HL-60/S4 treated with retinoic acid at 250 ng/mL for 4 days and 3 days (cell line): Measurements from ENCODE around the gene NDUFAF5.
"Not testable (repeated sequence)": the region's sequence is repeated elsewhere in the genome, so short reads cannot be mapped to it uniquely, and the experiment has no call there.

Source experiments
- in situ Hi-C: fragments of 300-500 bp; cut with MboI; formaldehyde crosslinking; loops from 2 replicates; pipeline ENCODE4 v1.7.0; 2022; ENCODE audit warnings: low sequenced_read_pairs

NDUFAF5 gene

GRCh38 chr20:13784893-13785715 is at the start of gene NDUFAF5, which contains the start of gene ESF1:
Gene NDUFAF5, plus strand, starts transcription at chr20:13785028. Its CDS starts 41 bp downstream, at chr20:13785069.
Gene ESF1, minus strand, starts transcription at chr20:13784919. Its CDS starts 1,779 bp downstream, at chr20:13783140.
- in situ Hi-C loops, result no loop called here

DNA sequence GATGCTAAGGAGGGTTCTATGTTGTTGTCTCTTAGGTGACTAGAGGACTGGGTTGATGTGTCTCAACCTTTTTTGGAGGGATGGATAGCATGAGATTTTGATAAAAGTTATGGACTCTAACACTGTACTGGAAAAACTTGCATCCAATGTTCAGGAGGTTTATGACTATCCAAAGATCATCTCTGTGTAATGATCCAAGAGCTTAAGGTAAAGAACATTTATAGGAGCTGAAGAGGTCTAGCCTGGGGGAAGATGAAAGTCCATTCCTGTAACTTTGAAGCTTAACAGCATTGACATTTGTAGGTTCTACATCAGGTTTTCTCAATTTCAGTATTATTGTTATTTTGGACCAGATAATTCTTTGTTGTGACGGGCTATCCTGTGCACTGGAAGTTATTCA is 49.0 kb upstream of the NDUFAF5 start:
- in situ Hi-C loops, result no loop called here

DNA sequence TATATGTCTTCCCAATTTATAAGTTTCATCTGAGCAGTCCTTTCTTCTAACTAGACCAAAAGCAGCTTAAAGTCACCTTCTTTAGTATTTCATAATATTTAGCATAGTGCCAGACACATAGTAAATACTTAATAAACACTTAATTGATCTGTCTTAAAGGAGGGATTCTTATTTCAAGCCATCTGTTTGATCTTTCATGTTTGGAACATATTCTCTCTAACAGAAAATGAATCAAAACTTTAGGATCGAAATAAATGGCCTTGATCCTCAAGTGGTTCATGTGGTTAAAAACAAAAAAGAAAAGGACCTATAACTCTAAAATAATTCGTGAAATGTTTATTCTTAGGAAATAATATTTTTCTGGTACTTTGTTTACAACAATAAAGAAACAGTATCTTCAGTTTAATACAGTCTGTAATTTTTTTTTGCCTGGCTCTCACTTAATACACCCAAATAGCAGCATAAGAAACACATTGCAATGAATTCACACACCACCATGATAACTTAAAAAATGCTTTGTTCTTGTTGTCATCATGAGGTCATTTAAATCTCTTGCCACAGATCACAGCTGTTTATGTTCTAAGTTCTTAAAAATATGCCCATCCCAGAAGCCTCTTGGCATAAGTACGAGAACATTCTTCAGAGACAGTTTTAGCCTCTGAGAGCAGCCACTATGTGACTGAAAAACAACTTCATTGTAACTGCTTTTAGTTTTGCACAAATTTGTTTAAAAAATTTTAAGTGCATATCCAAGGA is 48.2 kb upstream of the NDUFAF5 start:
- in situ Hi-C loops, result no loop called here

GRCh38 chr20:13738187-13738586 is 46.6 kb upstream of the NDUFAF5 start:
- in situ Hi-C loops, result not testable (repeated sequence)

GRCh38 chr20:13739731-13740649 is 44.8 kb upstream of the NDUFAF5 start:
- in situ Hi-C loops, result no loop called here

- in situ Hi-C loops, result no loop called here
Observed at GRCh38 chr20:13741879-13742278, 42.9 kb upstream of the NDUFAF5 start.

DNA sequence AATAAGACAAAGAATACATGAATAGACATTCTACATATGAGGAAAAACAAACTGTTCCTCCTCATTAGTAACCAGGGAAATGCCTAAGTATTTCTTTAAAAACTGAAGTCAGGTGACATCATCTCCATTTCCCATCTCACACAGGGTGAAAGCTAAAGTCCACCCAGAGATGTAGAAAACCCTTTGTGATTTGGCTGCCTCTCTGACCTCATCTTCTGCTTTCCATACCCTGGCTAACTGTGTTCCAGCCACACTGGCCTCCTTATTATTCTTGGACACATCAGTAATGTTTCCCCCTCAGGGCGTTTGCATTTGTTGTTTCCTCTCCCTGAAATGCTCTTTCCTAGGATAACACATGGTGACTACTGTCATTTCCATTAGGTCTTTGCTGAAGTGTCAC is 40.5 kb upstream of the NDUFAF5 start:
- in situ Hi-C loops, result no loop called here

DNA sequence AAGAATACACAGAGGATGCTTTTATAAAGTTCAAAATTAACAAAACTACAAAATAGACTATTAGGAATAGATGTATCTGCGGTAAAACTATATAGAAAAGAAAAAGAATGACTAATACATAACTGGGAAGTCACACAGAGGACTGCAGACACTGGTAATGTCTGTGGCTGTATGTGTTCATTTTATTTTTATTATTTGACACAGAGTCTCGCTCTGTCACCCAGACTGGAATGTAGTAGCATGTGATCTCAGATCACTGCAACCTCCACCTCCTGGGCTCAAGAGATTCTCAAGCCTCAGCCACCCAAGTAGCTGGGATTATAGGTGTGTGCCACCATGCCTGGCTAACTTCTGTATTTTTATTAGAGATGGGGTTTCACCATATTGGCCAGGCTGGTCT is 39.0 kb upstream of the NDUFAF5 start:
- in situ Hi-C loops, result no loop called here

GRCh38 chr20:13749811-13750210 is 35.0 kb upstream of the NDUFAF5 start:
- in situ Hi-C loops, result no loop called here

DNA sequence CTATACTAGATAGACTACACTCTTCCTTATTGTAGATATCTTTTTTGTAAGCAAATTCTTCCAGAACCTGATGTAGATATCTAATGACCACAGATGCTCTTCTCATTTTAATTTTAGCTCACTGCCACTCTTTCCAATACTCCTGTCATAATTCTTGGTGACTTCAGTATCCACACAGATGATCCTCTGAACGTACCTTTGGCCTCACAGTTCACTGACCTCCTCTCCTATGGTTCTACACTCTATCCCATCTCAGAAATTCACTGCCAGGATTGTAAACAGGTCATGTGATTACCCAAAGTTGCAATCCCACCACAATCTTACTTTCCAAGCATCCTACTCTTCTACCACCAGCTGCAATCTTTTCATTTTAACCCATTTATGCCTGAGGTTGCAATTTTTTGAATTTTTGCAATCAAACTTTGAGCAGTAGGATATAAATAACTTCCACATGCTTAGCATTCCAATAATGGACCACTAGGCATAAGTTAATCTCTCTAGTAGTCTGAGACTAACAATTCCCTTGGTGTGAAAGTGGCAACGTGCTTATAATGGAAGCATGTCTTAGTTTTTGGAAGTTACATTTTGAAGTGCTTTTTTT is 31.3 kb upstream of the NDUFAF5 start:
- in situ Hi-C loops, result no loop called here

- in situ Hi-C loops, result no loop called here
Observed at GRCh38 chr20:13755809-13756208, 29.0 kb upstream of the NDUFAF5 start.

- in situ Hi-C loops, result no loop called here
Observed at GRCh38 chr20:13756551-13756950, 28.3 kb upstream of the NDUFAF5 start.

DNA sequence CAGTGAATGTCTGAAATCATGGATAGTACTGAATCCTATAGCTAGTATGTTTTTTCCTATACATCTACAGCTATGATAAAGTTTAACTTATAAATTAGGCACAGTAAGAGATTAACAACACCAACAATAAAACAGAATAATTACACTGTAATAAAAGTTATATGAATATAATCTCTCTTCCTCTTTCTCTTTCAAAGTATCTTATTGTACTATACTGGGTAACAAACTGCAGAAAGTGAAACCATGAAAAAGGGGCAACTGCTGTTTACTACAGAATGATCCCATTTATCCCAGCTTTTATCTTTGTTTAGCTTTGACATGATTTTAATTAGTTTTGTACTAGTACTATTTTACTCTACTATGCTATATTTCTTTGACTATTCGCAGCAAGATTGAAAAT is 25.9 kb upstream of the NDUFAF5 start:
- in situ Hi-C loops, result no loop called here

GRCh38 chr20:13760451-13760946 is 24.3 kb upstream of the NDUFAF5 start:
- in situ Hi-C loops, result not testable (repeated sequence)

DNA sequence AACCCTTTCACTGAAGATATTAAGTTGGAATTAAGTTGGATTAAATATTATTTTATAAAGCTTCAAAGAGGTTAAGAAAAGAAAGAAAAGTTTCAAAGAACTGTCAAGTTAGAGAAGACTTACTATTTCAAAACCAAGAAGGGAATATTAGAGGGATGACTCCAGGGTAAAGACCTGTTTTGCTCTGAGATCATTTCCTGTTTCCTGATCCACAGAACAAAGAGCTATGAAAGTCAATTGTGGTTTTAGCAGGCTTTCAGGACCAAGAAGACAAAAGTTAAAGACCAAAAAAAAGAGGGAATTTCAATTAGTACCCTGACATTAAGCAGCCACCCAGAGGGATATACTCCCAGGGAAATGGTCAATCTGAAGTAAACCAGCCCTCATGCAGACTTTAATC is 19.5 kb upstream of the NDUFAF5 start:
- in situ Hi-C loops, result no loop called here

DNA sequence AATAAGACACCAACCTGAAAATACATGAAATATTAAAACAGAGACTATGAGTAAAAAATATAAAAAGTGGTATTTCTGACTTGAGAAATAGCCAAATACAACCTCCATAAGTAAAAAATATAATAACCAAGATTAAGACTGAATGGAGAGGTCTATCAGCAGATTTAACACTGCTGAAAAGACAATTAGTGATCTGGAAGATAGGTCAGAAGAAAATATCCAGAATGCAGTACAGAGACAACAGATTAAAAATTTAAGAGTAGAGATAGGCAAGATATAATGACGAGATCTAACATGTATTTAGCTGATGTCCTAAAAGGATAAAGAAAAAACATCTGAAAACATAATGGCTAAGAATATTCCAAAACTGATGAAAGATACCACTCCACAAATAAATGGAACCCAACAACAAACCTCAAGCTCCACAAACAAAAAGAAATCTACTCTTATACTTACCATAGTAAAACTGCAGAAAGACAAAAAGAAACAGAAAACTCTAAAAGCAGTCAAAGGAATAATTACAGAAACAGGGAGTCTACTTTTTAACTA is 18.9 kb upstream of the NDUFAF5 start:
- in situ Hi-C loops, result no loop called here

DNA sequence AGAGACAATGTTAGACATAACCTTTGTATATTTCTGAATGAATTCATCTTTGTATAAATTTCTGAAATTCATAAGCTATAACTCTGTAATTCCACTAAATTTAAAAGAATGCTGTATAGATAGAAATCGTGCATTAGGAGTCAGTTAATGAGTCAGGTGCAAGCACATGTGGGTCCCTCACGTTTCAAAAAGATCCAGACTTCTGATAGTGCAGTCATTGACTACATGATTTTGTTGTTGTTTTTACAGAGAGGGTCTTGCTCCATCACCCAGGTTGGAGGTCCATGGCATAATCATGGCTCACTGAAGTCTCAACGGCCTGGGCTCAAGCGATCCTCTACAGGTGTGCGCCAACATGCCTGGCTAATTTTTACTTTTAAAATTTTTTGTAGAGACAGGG is 14.7 kb upstream of the NDUFAF5 start:
- in situ Hi-C loops, result no loop called here

DNA sequence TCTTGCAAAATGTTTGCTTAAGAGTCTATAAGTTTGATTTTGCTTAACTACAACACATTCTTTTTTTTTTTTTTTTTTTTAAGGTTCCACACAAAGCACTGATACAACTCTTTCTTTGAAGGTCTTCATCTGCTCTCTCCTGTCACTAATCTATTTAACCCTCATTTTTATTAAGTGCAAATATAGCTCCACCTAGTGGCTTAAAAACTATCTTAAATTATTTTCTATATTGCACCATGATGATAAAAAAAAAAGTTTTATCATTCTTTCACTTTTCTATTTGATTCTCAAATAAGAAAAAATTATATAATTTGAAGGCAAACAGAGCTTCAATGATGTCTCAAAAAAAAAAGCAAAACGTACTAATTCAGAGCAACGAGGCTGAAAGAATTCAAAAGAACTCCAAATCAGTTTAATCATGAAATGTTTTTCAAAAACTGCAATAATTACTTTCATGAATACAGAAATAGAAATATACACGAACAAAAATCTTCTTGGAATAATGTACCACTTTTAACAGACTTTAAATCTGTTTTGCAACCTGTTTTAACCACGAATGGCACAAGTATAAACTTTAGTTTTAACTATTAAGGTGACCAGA is 12.9 kb upstream of the NDUFAF5 start:
- in situ Hi-C loops, result no loop called here

- in situ Hi-C loops, result no loop called here
Observed at GRCh38 chr20:13772529-13772928, 12.3 kb upstream of the NDUFAF5 start.

GRCh38 chr20:13775867-13776266 is 9.0 kb upstream of the NDUFAF5 start:
- in situ Hi-C loops, result no loop called here
